Measurements from ENCODE around the gene ACTR6. TPM values are rescaled to one million over a fixed set of nuclear protein-coding genes. Genes with fewer than 3 reads are reported as not detected.

ACTR6 gene
- total and polyA plus RNA-seq, 2 donors (not counting 3 experiments of a cell fraction or from before 2014, with no cell fraction given), result 7.5 to 23.2 TPM

DNA sequence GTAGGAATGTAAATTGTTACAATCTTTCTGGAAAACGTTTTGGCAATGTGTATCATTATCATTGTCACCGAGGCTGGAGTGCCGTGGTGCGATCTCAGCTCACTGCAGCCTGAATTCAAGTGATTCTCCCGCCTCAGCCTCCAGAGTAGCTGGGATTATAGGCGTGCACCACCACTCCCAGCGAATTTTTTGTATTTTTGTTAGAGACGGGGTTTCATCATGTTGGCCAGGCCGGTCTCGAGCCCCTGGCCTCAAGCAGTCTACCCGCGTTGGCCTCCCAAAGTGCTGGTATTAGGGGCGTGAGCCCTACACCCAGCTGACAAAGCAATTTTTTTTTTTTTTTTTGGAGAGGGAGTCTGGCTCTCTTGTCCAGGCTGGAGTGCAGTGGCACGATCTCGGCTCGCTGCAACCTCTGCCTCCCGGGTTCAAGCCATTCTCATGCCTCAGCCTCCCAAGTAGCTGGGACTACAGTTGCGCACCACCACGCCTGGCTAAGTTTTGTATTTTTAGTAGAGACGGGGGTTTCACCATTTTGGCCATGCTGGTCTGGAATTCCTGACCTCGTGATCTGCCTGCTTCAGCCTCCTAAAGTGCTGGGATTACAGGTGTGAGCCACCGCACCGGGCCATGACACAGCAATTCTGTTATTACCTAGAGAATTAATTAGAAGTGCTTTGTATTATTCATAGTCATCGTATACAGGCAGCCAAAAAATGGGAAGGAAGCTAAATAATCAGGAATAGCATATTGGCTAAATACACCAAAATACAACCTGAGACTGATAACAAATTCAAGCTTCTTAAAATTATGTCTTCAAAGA, 1.2 kb downstream of the ACTR6 start:
- Histone ChIP-seq H3K9me1 (replicated peaks; ENCODE audit: control insufficient read depth, extremely low read depth, insufficient read depth, low read length) (no peaks in the 10 kb centered on the region), H4K20me1 (replicated peaks; ENCODE audit: control insufficient read depth, extremely low read depth, insufficient read depth, low read length) (no peaks in the 10 kb centered on the region), H3K4me1 (ENCODE audit: control insufficient read depth, extremely low read depth, insufficient read depth, low read length) (peaks cover 4% of the 10 kb centered on the region), H3K27me3 (ENCODE audit: control insufficient read depth in 2 of 2, insufficient read depth in 2 of 2, low read length in 2 of 2) (no peaks in the 10 kb centered on the region), H3K4me3 (replicated peaks in 1 of 3; ENCODE audit: insufficient read depth in 1 of 3, low read depth in 1 of 3, low read length in 3 of 3) (peak overlapping the region; percentile 74 to 99 (median 95)), H2AFZ (ENCODE audit: low read depth, low read length) (peak overlapping the region; percentile 32), H3K27ac (ENCODE audit: insufficient read depth, low read depth, low read length) (no peak overlapping the region), H3K4me2 (ENCODE audit: insufficient read depth, low read length) (peak overlapping the region; percentile 100), H3K9me3 (replicated peaks; ENCODE audit: control insufficient read depth, insufficient read depth, low read length) (no peaks in the 10 kb centered on the region), H3K9ac (replicated peaks; ENCODE audit: extremely low read depth, insufficient read depth, low read length) (peak overlapping the region; percentile 95), H3K79me2 (ENCODE audit: control insufficient read depth, insufficient read depth, low read length) (peaks cover 15% of the 10 kb centered on the region), H3K36me3 (ENCODE audit: control insufficient read depth in 2 of 2, extremely low read depth in 1 of 2, insufficient read depth in 2 of 2, low read length in 2 of 2) (no peaks in the 10 kb centered on the region)
- ChIA-PET CTCF (interaction anchor here (0.9 to 2.3 kb wide), 3 partner anchors 47 to 143 kb away, joined by 3 to 17 read pairs (median 3); no protein-coding TSS in a partner anchor), POLR2A (no interaction called here)
- BruUV-seq (replicated peaks), result no TSS peak
- intact Hi-C loops (cut with micrococcal nuclease), result loop anchor here (10.0 kb wide), 1 partner anchor 1863 kb away; the partner anchor contains the start of gene WASHC3
- no peak for DNase-seq (ENCODE audit: low read depth, low spot score)
- dilution Hi-C loops (cut with MboI; ENCODE audit: extremely low pct_ligation_motif_present, low sequenced_read_pairs), result no loop called here
- no peak for FAIRE-seq
- TF ChIP-seq POLR2A (IDR thresholded peaks at IDR 0.05; ENCODE audit: low read depth, low read length) (no peak), EZH2 (IDR thresholded peaks at IDR 0.05; ENCODE audit: borderline replicate concordance, low read depth, low read length, severe bottlenecking) (no peak), JUN (IDR thresholded peaks at IDR 0.05; ENCODE audit: borderline replicate concordance, insufficient read depth, insufficient read length, low read depth) (no peak), POLR2AphosphoS5 (IDR thresholded peaks at IDR 0.05; ENCODE audit: insufficient read depth, low read depth, low read length) (no peak), FOS (IDR thresholded peaks at IDR 0.05; ENCODE audit: borderline replicate concordance, insufficient read depth, low read length) (no peak), MYC (IDR thresholded peaks at IDR 0.05; ENCODE audit: low read depth, low read length) (no peak), GATA2 (IDR thresholded peaks at IDR 0.05; ENCODE audit: insufficient read depth, insufficient read length, low read depth, low read length) (no peak)
- TF ChIP-seq, protein P1, sequence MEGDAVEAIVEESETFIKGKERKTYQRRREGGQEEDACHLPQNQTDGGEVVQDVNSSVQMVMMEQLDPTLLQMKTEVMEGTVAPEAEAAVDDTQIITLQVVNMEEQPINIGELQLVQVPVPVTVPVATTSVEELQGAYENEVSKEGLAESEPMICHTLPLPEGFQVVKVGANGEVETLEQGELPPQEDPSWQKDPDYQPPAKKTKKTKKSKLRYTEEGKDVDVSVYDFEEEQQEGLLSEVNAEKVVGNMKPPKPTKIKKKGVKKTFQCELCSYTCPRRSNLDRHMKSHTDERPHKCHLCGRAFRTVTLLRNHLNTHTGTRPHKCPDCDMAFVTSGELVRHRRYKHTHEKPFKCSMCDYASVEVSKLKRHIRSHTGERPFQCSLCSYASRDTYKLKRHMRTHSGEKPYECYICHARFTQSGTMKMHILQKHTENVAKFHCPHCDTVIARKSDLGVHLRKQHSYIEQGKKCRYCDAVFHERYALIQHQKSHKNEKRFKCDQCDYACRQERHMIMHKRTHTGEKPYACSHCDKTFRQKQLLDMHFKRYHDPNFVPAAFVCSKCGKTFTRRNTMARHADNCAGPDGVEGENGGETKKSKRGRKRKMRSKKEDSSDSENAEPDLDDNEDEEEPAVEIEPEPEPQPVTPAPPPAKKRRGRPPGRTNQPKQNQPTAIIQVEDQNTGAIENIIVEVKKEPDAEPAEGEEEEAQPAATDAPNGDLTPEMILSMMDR (IDR thresholded peaks at IDR 0.05; ENCODE audit: extremely low read depth in 1 of 2, insufficient read depth in 1 of 2, low read depth in 1 of 2, low read length in 2 of 2), result no peak
- TF ChIP-seq, protein P2, sequence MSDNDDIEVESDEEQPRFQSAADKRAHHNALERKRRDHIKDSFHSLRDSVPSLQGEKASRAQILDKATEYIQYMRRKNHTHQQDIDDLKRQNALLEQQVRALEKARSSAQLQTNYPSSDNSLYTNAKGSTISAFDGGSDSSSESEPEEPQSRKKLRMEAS (IDR thresholded peaks at IDR 0.05; ENCODE audit: insufficient read depth, insufficient read length), result no peak

Data from endothelial cell of umbilical vein (primary cell).